Breast epithelium (tissue), 4 donors: ENCODE results near the gene PDE4D. TPM values are rescaled to one million over a fixed set of nuclear protein-coding genes. Genes with fewer than 3 reads are reported as not detected.
"Not testable (repeated sequence)": the region's sequence is repeated elsewhere in the genome, so short reads cannot be mapped to it uniquely, and the experiment has no call there.

Experiments
- DNase-seq, 2 donors: peaks; one replicate each; pipeline ENCODE4 v3.0.0-alpha.2; 2019; ENCODE audit warnings: low spot score in 2 of 2
- H3K27ac ChIP-seq, 2 donors: fragments of 200-600 bp; sonication (generic) in 1 of 2; one replicate each; pipeline ENCODE4 v1.5.1; 2016 to 2019; ENCODE audit warnings: mild to moderate bottlenecking in 1 of 2
- H3K27me3 ChIP-seq, 2 donors: fragments of 200-600 bp; sonication (generic) in 1 of 2; one replicate each; pipeline versions ENCODE4 v1.5.1 to v1.6.0; 2017 to 2019; ENCODE audit warnings: control low read depth in 1 of 2, mild to moderate bottlenecking in 1 of 2
- H3K36me3 ChIP-seq: fragments of 200-600 bp; one replicate; pipeline ENCODE4 v1.5.1; 2019
- H3K4me1 ChIP-seq, 2 donors: fragments of 200-600 bp; sonication (generic); one replicate each; pipeline ENCODE4 v1.5.1; 2016 to 2019; ENCODE audit warnings: control low read depth in 1 of 2
- H3K4me3 ChIP-seq, 3 donors: fragments of 200-600 bp; sonication (generic); 1 replicate in 2 of 3; 2 replicates in 1 of 3; pipeline ENCODE4 v1.5.1; 2016 to 2019; ENCODE audit warnings: mild to moderate bottlenecking in 3 of 3, moderate library complexity in 2 of 3
- H3K9me3 ChIP-seq, 2 donors: fragments of 200-600 bp; sonication (generic) in 1 of 2; one replicate each; pipeline ENCODE4 v1.5.1; 2016 to 2019; ENCODE audit warnings: control low read depth in 1 of 2
- POLR2A ChIP-seq: fragments of 450-650 bp; IDR thresholded peaks from one replicate; pipeline ENCODE4 v1.6.1; 2016; ENCODE audit warnings: antibody characterized with exemption, mild to moderate bottlenecking, moderate library complexity
- POLR2AphosphoS5 ChIP-seq, 3 donors: sonication (generic); formaldehyde crosslinking; IDR thresholded peaks; one replicate each; pipeline ENCODE4 v1.6.1; 2017; ENCODE audit warnings: antibody characterized with exemption in 3 of 3
- intact Hi-C: fragments of 100-400 bp; cut with DNase I; formaldehyde crosslinking; loops from one replicate; pipeline ENCODE4 v1.15.1; 2023; ENCODE audit warnings: low total_unique reads
- total RNA-seq, 3 donors: library from RNA; depleted of rRNA; stranded (reverse); fragments of >200 nt; gene quantifications; one replicate each; pipeline ENCODE4 v1.1.0, GENCODE V29; 2016
- TF ChIP-seq, protein P1 (sequence below), 3 donors: fragments of 450-650 bp; IDR thresholded peaks; one replicate each; pipeline ENCODE4 v1.5.1; 2016 to 2017; ENCODE audit warnings: antibody characterized with exemption in 3 of 3, mild to moderate bottlenecking in 3 of 3, moderate library complexity in 3 of 3

Gene PDE4D
- total RNA-seq, 3 donors from 2014 or later, result 14.4 to 37.4 (median 28.2) TPM

- TF ChIP-seq, protein P1, sequence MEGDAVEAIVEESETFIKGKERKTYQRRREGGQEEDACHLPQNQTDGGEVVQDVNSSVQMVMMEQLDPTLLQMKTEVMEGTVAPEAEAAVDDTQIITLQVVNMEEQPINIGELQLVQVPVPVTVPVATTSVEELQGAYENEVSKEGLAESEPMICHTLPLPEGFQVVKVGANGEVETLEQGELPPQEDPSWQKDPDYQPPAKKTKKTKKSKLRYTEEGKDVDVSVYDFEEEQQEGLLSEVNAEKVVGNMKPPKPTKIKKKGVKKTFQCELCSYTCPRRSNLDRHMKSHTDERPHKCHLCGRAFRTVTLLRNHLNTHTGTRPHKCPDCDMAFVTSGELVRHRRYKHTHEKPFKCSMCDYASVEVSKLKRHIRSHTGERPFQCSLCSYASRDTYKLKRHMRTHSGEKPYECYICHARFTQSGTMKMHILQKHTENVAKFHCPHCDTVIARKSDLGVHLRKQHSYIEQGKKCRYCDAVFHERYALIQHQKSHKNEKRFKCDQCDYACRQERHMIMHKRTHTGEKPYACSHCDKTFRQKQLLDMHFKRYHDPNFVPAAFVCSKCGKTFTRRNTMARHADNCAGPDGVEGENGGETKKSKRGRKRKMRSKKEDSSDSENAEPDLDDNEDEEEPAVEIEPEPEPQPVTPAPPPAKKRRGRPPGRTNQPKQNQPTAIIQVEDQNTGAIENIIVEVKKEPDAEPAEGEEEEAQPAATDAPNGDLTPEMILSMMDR (IDR thresholded peaks at IDR 0.05), result peak in 2 of 3 donors; percentile 13 to 51
- no peak for TF ChIP-seq POLR2AphosphoS5 (IDR thresholded peaks at IDR 0.05)
- Histone ChIP-seq H3K27me3 (no peaks in the 10 kb centered on the region), H3K27ac (no peak overlapping the region), H3K9me3 (no peaks in the 10 kb centered on the region), H3K4me3 (no peak overlapping the region), H3K4me1 (no peaks in the 10 kb centered on the region), H3K36me3 (no peaks in the 10 kb centered on the region)
- no peak for DNase-seq
- intact Hi-C loops, result no loop called here
Observed at GRCh38 chr5:59390074-59390659, 503.4 kb downstream of the PDE4D start.

DNA sequence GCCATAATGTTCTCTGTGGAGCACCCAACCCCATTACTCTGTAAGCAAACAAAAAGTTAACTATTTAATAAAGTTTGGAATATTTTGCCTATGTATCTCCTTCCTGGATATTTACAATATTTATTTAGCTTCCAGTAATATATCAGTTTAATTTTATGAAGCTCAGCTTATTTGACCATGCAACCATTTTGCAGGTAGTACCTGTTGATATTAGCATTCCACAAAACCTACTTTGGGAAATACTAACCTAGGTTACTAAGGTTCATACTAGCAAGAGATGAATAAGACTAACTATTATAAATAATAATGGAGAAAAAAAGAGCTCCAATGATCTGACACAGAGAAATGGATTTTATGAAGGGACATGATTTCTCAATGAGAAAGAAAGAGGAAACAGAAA lies 506.4 kb downstream of the PDE4D start:
- TF ChIP-seq, protein P1 (IDR thresholded peaks at IDR 0.05), result no peak
- no peak for TF ChIP-seq POLR2A
- TF ChIP-seq POLR2AphosphoS5 (IDR thresholded peaks at IDR 0.05), result no peak
- no peaks in the 10 kb centered on the region for H3K36me3 ChIP-seq
- H3K9me3 ChIP-seq, result no peaks in the 10 kb centered on the region
- intact Hi-C loops, result loop anchor here (10.0 kb wide), 2 partner anchors 192 to 288 kb away; no protein-coding TSS in a partner anchor
- H3K4me1 ChIP-seq, result no peaks in the 10 kb centered on the region
- no peak for DNase-seq
- H3K27ac ChIP-seq, result no peak overlapping the region
- no peak overlapping the region for H3K4me3 ChIP-seq
- no peaks in the 10 kb centered on the region for H3K27me3 ChIP-seq

GRCh38 chr5:59385700-59386099 lies 507.8 kb downstream of the PDE4D start:
- no peaks in the 10 kb centered on the region for H3K36me3 ChIP-seq
- no peak overlapping the region for H3K4me3 ChIP-seq
- intact Hi-C loops, result loop anchor here (10.0 kb wide), 2 partner anchors 191 to 289 kb away; no protein-coding TSS in a partner anchor
- H3K27ac ChIP-seq, result no peak overlapping the region
- no peaks in the 10 kb centered on the region for H3K4me1 ChIP-seq
- TF ChIP-seq, protein P1 (IDR thresholded peaks at IDR 0.05), result no peak
- TF ChIP-seq POLR2A (no peak), POLR2AphosphoS5 (IDR thresholded peaks at IDR 0.05) (no peak)
- DNase-seq, result no peak
- H3K9me3 ChIP-seq, result no peaks in the 10 kb centered on the region
- H3K27me3 ChIP-seq, result no peaks in the 10 kb centered on the region

DNA sequence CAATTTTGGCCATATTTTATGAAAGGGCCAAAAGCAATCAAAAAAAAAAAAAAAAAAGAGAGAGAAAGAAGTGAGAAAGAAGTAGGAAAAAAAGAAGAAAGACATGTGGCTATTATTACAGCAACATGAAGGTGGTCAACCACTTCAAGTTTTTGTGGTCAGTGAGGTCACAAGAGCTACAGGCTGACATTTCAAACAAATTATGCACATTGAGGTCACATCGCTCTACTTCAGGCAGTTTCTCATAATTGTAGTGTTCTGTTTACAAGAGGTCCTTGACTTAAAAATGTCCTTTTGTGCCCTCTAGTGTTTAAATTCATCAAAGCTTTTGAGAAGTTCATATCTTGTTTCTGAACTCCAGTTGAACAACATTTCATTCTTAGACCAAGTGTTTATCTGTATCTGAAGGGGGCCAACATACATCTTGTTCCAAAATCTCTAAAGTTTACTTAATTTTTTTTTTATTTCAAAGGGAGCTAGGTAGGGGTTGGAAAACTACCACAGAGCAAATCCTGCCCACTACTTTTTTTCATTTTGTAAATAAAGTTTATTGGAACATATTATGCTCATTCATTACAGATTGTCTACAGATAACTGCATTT lies 513.1 kb downstream of the PDE4D start:
- intact Hi-C loops, result loop anchor here (10.0 kb wide), 2 partner anchors 186 to 294 kb away; no protein-coding TSS in a partner anchor
- no peak overlapping the region for H3K27ac ChIP-seq
- no peak overlapping the region for H3K4me3 ChIP-seq
- H3K4me1 ChIP-seq, result no peaks in the 10 kb centered on the region
- TF ChIP-seq, protein P1 (IDR thresholded peaks at IDR 0.05), result peak in 2 of 3 donors; percentile 25 to 43
- no peak for TF ChIP-seq POLR2A
- H3K36me3 ChIP-seq, result no peaks in the 10 kb centered on the region
- no peaks in the 10 kb centered on the region for H3K27me3 ChIP-seq
- H3K9me3 ChIP-seq, result no peaks in the 10 kb centered on the region
- DNase-seq, result no peak

DNA sequence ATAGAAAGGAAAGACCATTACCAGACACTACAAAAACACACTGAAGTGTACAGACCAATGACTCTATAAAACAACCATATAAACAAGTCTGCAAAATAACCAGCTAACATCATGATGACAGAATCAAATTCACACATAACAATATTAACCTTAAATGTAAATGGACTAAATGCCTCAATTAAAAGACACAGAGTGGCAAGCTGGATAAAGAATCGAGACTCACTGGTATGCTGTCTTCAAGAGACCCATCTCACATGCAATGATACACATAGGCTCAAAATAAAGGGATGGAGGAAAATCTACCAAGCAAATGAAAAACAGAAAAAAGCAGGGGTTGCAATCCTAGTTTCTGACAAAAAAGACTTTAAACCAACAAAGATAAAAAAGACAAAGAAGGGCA lies 519.5 kb downstream of the PDE4D start:
- intact Hi-C loops, H3K36me3 ChIP-seq, H3K27ac ChIP-seq, DNase-seq, H3K27me3 ChIP-seq, H3K4me1 ChIP-seq, H3K9me3 ChIP-seq, H3K4me3 ChIP-seq: not testable (repeated sequence)
